Hematopoietic multipotent progenitor cell (in vitro differentiated cells): ENCODE data around the gene SH3RF1. TPM values are rescaled to one million over a fixed set of nuclear protein-coding genes. Genes with fewer than 3 reads are reported as not detected.

Experiments used
- DNase-seq, 3 donors: peaks; one replicate each; pipeline ENCODE4 v3.0.0-alpha.2; 2011 to 2015; ENCODE audit warnings: low read depth in 2 of 3, low spot score in 2 of 3
- total RNA-seq: library from RNA; depleted of rRNA; stranded (reverse); fragments of >200 nt; gene quantifications from one replicate; pipeline ENCODE4 v1.2.3, GENCODE V29; 2012

Gene SH3RF1
- total RNA-seq, 1 donor = 12.1 TPM

DNA sequence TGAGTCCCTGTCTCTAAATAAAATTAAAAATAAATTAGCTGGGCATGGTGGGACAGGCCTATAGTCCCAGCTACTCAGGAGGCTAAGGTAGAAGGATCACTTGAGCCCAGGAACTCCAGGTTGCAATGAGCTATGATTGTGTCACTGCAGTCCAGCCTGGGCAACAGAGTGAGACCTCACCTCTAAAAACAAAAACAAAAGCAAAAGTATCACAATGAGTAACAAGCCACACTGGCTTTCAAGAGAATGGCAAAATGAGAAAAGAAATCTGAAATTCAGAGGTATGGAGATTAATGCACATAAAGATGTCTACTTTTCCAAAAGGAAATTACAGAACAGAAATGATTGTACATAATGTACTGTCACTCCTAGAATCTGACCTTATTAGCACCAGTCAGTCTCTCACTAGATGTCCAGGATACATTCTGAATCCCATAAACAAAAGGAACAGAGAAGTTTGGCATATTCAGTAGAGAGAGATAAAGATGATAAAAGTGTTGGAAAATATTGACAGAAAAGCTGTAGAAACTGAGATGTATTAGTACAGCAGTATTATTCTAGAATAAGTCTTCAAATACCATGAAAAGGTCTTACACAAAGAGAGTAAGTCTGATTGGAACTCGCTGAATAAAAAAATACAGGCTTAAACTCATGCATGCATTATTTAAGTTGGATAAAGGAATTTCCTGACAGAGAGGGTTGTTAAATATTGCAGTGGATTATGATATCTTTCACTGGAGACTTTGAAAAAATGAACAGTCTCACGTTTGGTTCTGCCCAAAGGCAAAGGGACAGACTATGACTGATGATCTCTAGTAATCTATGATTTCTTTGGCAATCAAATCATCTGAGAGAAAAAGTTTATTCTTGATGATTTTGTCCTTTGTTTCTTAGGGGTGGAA lies 102.5 kb downstream of the SH3RF1 start:
- DNase-seq = no peak

DNA sequence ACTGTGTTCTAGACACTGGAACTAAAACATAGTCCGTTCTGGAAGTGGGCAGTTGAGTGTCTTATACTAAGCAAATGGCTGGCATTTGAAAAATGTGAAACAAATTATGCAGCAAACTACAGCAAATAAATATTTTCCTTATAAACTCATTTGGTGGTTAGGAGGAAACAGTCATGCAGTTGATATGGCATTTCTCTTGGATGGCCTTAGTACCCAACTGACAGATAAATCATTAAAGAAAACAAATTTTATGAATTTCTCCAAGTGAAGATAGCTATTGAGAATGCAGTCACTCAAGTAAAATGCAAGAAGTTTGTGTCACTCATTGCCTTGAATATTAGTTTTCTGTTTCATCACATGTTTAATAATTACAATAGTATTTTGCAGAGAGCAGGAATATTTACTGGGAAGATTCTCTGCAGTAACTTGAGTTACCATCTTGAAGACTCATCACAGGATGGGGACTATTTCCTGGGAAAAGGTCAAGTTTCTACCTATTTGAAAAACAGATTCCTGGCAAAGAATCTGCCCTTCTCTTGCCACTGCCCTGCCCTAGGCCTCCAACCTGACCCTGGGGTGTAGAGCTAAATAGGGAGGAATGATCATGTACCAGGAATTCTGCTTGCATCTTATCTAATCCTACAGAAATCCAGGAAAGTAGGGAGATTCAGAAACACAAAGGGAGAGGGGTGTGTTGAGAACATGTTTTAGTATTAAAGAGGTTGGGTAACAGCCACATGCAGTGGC lies 105.9 kb downstream of the SH3RF1 start:
- DNase-seq = no peak

DNA sequence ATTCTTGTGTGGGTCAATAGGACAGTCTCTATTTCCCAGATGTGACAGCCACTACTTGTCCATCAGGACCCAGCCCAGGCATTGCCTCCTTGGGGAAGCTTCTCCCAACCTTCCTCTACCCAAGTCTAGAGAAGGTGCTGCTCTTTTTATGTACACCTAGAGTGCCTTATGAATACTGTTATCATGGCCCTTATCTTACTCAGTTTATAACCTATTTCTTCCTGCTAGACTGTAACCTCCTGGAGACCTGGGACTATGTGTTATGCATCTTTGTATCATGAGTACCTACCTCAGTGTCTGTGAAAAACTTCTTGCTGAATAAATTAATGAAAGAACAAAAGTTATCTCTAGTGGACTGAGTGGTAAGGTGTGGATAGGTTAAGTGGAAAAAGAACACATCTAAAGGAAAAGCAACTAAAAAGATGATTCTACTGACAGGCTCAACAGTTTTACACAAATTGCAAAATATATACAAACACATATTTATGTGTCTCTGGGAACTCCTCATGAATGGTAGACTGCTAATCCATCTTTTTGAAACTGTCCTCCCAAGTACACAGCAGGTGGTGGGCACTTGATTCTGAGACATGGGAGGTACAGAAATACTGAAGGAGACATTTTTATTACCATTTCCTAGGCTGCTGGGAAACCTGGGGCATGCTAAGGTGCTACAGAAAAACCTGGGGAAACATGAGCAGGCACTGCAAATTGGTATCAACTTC lies 106.6 kb downstream of the SH3RF1 start:
- DNase-seq = no peak

DNA sequence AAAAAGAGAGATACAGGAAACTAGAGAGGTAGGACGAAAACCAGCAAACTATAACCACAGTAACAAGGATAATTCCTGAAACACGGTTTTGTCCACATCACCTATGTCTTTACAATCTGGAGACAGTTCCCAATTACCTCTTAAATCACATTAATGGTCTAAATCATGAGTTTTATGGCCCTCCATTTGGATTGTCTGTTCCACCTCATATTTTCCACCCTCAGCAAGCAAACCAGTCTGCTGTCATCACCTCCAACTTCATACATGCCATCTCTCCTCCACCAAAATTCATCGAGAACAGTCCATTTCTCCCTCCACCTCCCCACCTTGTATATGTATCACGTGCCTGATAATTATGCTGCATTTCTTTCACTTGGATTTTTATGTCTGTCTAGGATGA lies 107.3 kb downstream of the SH3RF1 start:
- DNase-seq = no peak

DNA sequence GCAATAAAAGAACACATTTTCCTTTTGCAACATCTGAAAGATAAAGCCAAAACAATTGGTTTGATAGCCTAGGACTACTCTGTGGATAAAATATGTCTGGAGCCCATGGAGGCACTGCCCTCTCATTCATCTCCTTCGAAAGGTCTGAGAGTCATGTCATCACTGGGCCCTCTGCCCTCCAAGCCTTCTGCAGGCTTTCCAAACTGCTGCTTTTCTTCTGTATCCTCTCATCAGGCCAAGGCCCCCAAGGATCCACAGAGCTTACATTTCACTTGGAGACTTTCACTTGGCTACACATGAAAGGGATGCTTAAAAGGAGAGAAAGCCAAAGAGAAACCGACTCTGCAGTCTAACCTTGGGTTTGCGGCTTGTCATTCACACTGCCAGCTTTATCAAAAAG lies 109.9 kb downstream of the SH3RF1 start:
- DNase-seq = no peak

DNA sequence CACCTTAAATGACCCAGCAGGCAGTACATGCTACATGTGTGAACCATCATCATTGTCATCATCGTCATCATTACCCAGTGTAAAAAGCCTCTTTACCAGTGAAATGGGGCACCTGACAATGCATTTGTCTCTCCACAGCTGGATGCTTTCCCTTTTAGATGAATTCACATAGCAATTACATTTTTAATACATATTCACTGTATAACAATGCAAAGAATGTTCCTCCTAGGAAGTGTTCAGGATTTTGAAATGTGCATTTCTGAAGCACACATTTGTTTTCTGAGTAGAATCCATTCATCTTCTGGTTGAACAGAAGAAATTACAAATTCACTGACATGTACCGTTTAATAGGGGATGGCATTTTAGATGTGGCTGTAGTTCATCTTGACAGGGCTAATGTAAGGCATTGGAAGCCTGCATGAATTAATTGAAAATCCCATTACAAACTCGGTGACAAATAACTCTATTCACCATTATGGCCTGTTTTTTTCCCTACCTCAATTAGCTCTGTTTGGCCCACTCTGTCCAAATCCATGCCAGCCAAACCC lies 111.1 kb downstream of the SH3RF1 start:
- no peak for DNase-seq

DNA sequence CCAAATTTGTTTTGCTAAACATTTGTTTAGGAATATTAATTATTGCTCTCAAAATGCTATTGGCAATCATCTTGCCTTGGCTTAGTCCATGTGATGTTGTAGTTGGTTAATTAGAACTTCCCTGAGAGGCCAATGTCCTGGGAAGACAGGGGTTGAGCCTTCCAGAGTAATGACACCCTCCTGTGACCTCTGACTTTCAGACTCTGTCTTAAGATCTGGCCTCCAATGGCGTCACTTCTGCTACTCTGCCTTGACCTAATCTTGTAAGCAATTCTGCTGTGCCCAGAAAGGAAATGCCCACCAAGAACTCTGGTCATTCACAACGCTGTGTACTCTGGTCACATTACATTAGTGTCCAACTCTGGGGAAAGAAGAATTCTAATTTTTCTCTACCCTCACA lies 111.9 kb downstream of the SH3RF1 start:
- no peak for DNase-seq

DNA sequence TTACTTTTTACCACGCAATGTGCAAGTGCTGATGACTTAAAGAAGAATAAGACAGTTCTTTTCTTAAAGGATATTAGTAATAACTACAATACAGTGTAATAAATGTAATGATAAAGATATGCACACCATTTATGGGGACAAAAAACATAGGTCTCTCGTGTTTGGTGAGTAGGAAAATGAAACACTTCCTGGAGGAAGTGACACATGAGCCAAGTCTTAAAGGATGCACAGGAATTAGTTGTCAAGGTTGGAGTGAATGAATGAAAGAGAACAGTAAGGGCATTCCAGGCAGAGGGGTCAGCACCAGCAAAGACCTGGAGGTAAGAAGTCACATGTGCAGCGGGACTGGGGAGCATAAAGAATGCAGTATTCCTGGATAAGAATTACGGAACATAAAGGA lies 112.7 kb downstream of the SH3RF1 start:
- DNase-seq = no peak

DNA sequence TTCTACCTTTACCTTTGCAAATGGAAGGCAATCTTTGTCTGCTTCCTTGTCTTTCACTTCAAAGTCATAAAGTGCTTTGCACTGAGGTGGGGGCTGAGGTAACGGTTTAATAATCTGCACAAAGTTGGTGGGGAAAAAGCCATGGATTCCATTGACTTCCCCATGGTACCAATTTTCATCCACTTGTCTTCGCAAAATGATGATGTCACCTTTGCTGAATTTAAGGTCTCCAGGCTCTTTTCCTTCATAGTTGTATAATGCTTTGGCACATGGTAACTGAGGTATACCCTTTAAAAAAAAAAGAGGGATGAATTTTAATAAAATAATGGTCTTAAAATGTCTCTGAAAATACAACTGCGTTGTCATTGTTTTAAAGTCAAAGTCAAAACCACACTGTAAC lies 114.4 kb downstream of the SH3RF1 start:
- DNase-seq = no peak

DNA sequence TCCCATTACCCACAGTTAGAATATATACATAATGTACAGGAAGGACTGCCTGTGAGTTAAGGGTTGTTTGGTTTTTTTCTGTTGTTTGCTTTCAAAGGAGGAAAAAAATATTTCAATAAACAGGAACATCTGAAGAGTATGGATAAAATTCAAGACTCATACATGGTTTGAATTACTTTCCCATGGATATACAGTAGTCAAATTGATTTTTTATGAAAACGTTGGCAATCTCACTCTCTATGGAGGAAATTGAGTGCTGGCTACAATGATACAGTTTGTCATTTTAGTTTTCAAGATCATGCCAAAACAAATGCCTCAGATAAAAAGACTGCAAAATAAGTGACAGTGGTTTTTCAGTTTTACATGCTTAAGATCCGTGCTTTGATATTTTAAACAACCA lies 116.6 kb downstream of the SH3RF1 start:
- DNase-seq = no peak

DNA sequence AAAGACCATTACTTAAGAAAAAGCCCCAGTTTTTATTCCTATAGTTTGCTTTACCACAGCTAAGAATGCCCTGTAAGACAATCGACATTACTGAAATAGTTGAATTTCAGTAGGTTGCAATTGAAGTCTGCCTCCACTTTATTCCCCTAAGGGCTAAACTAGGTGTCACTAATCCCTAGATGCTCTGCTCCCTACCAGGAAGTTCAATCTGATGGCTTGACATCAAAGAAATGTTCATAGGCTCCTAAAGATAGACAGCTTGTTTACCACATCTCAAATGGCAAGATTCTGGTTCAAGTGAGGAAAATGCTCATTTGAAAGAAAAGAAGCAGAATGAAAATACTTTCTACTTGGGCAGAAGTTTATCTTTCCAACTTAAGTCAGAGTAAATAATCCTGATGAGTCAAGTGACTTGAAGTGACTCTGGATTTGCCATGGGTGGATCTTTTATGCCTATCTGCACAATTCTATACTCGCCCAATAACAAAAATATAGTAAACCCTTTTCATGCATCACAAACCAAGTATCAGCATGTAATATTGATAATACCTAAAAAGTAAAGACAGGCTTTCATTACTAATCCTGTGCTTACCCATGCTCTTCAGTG lies 117.2 kb downstream of the SH3RF1 start:
- DNase-seq = no peak

DNA sequence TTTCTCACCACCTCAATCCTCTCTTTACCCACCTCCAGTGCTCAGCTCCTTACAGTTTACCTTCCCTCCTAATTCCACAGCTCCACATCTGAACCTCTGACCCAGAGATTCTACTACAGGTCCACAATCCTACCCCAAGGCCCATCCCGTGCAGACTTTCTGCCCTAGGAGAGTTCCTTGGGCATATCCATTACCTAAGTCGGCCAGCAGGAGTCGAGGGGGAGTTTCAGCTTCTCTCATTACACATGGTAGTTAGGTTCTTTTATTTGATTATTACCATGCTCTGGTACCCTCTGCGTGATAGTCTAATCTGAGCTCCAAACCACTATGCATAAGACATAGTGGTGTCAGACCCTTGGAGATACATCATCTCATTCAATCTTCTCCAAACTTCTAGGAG lies 117.9 kb downstream of the SH3RF1 start:
- DNase-seq = peak in 1 of 3 donors; percentile 2

DNA sequence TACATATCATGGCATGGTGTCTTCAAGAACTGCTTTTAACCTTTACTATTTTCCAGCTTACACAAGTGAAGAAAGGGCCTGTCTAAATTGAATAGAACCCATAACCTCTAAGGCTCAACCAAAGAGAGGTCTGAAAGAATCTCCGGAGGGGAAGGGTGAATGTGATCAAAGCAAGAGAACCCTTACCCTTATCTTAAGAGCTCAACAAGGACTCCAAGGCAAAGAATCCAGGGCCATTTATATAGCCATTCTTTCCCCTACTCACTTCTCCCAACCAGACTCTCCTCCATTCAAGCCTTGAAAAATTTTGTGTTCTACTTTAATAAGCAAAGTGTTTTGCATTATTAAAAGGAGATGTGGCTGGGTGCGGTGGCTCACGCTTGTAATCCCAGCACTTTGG lies 118.7 kb downstream of the SH3RF1 start:
- no peak for DNase-seq

DNA sequence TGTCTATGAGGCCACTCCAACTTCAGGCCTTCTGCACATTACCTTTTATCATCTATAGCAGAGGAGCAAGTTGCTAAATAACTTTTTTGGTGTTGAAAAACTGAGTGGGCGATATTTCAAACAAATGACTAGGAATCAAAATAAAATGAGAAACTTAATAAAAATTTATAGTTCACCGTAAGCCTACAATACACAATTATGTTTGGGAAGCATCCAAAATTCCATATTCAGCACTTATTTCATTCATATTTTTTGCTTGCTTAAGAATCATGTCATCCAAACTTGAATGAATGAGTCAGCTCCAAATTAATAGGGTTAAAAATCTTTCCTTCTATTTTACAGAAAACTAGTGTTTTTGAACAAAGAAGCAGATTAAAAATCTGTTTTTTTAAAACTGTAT lies 119.1 kb downstream of the SH3RF1 start:
- DNase-seq = no peak

DNA sequence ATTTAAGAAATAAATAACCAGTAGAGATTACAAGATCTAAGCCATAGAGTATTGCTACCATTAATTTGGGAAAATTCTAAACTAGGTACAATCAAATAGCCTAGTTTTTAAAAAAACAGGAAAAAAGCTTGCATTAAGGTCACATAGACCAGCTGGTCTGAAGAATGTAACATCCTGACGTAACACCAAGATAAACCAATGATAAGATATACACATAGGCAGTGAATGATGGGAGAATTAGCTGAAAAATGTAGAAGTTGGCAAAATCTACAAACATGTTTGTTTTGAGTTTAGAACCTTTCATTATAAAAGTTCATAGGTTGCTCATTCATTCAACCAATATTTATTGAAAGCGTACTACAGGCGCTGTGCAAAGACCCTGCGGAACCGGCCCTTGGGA lies 120.0 kb downstream of the SH3RF1 start:
- no peak for DNase-seq

DNA sequence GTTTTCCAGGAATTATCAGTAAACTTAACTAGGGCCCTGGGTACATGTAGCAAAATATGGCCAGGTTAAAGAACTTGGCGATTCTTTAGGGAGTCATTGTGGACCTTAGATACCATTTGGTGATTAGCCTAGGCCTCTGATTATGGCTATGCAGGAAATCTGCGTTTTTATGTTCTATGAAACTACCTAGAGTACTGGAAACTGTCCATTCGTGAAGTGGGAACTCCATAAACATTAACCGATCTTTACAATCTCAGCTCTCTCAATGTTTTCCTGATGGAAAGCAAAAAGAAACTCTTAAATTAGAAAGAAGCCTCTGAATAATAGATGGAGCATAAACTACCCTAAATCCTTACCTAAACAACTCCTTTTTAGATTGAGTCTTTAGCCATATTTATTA lies 121.9 kb downstream of the SH3RF1 start:
- DNase-seq = no peak

DNA sequence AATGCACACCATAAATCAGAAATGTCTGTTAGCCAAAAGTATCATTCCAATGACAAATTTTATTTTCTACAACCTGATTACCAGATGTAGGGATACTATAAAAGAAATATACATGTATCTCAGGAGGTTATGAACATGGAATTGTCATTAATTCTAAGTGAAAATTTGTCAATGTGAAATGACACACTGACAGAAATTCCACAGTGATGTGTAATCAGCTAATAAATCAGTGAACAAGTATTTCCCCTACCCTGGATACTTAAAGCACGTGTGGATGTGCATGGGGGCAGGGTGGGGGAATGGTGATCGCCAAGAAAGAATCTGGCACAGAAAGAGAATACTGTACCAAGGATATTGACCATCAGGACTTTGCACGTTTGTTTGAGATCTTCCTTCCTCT lies 123.6 kb downstream of the SH3RF1 start:
- no peak for DNase-seq

DNA sequence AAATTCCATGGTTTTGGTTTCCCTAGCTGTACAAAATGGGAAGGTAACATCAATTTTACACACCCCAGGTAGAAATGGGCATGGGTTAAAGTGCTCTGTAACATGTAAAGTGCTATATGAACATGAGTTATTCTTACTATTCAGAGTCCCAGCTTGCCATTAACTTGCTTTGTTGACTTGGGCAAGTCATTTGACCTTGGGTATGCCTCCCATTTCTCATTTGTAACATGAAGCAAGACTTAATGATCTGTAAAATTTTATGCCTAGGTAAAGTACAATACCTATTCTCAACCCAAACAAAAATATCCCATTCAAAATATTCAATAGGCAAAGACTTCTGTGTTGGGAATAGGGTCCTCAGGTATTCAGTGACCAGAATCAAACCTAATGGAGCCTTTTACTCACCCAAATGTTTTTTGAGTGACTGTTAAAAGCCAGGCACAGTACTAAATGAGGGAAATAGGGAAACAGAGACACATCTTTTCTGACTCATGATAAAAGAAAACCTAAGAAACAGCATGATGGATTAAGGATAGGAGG lies 126.6 kb downstream of the SH3RF1 start:
- no peak for DNase-seq

DNA sequence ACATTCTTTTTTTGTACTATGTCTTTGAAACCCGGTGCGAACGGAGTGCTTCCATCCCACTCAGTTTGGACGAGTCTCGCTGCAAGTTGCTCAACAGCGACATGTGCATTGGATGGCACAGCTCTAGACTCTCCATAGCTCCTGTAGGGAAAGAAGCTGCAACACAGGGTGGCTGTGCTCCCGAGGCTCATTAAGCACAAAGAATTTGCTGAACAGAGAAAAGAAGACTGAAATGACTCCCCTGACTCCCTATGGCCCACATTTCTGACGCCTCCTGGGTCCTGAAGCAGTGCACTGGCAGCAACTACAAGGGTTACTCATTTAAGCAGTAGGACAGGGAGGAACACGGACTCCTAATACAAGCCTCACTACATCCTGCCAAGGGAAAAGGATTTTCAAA lies 127.4 kb downstream of the SH3RF1 start:
- no peak for DNase-seq

DNA sequence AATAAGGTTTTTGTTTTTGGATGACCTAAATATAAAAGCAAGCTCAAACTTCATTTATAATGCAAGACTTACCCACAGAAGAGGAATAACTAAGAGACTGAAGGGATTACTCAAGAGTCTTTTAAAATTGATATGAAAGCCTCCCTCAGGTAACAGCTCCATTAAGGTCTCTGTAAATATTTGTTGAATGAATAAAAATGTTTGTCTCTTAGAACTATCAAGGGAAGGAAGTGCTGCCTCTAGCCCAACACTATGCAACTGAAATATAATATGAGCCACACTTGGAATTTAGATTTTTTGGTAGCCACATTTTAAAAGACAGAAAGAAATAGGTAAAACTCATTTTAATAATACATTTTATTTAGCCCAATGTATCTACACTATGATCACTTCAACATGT lies 127.8 kb downstream of the SH3RF1 start:
- no peak for DNase-seq

DNA sequence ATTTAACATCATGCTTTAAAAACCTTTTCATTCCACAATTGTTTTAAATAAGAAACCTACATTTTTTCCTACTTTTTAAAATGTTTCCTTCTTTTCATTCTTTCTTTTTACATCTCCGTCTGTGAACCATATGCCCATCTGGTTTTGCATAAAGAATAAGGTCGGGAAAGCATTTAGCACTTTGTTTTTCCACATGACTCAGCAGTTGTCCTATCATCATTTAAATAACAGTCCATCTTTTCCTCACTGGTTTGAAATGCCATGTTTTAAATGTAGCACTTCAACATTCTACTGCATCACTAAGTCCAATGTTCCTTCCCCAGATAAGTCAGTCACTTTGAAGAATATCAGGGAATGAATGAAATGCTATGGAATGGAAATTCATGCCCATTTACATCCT lies 128.4 kb downstream of the SH3RF1 start:
- DNase-seq = no peak
